NCI-H510A treated with DMSO at 0.1 percent for 48 hours (cell line): Measurements from ENCODE around the gene LSM10.

ENCODE experiments used
- DNase-seq: peaks from one replicate; lab custom pipeline; 2025; lab: John Stamatoyannopoulos, UW

LSM10 gene

GRCh38 chr1:36351227-36351977, 46.3 kb downstream of the LSM10 start:
- no peak for DNase-seq

GRCh38 chr1:36350659-36351226, 47.0 kb downstream of the LSM10 start:
- DNase-seq = no peak

- DNase-seq = no peak
These were observed 47.9 kb downstream of the LSM10 start for GRCh38 chr1:36349839-36350238.

DNA sequence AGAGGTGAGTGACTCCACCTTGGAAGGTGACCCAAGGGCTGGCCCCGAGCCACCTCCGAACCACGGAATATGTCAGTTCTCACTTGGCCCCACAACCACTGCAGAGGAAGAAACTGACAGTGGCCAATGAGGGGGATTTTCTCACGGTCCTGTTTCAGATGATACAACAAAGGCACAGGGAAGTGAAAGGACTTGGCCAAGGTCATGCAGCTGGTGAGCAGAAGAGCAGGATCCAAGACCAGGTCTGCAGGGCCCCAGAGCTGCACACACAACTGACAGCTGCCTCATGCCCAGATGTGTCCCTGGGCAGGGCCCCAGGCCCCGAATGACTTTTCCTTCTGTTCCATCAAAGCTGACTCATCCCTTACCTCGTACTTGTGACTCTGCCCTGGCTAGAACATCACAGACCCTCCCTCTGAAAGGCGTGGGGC, 48.5 kb downstream of the LSM10 start:
- no peak for DNase-seq

DNA sequence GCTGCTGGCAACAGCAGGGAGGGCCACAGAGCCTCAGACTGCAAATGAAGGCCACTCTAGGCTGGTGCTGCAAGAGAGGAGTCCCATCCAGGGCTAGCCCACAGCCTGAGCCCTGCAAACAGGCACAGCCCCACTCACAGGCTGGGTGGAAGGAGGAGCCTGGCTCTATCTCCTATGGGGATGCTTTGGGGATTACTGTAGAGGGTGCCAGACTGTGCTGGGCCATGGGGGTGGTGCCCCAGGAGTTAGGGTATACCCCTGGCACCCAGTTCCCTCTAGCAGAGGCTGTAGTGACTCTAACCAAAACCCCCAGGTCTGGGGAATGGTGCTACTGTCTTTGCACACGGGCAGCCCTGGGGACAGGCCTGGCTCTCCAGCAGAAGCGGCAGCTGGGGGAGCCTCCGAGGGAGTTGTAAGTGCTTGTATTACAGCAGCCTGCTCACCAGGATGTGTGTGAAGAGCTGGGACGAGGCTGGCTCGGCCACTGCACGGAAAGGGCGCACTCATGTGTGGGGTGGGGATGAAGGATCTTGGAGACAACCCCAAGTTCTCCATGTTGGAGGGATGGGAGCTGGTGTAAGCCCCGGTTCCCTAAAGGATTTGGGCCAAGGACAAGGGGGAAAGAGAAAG, 50.9 kb downstream of the LSM10 start:
- DNase-seq = no peak

DNA sequence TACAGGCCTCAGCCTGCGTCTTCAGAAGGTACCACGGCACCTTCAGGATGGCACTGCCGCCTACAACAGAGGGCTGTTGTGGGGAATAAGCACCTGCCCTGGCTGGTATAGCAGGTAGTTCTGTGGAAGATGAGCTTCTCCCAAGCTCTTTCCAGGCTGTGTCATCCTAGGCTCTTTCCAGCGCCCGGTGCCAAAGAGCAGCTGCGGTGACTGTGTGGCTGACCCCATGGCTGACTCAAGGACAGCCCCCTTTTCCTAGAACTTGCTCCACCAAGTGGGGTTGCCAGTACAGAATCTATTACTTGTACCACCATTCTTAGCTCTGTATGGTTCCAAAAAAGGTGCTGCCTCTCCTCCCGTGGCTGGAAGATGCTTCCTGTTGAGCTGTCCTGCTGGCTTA, 52.4 kb downstream of the LSM10 start:
- DNase-seq = no peak

DNA sequence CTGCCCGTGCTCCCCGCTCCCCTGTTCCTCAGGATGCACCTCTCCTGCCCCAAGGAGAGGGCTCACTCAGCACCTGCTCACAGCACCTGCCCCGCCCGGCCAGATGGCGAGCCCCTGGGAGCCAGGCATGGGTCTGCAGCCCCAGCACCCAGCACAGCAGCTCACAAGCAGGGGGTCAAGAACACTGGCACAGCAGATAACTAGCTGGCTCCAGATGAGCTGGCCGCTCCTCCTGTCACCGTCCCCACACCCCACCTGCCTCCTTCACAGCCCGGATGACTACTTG, 53.4 kb downstream of the LSM10 start:
- no peak for DNase-seq

GRCh38 chr1:36343651-36344394, 53.9 kb downstream of the LSM10 start:
- no peak for DNase-seq
